ENCODE results near the gene GLRX5. TPM values are rescaled to one million over a fixed set of nuclear protein-coding genes. Genes with fewer than 3 reads are reported as not detected.

Gene GLRX5
- total RNA-seq, 1 experiment from 2014 or later, result 72.8 TPM

GRCh38 chr14:95503365-95504134, 31.3 kb upstream of the GLRX5 start:
- Mint-ChIP-seq H3K27ac (no peak overlapping the region), H3K9me3 (no peaks in the 10 kb centered on the region), H3K36me3 (no peaks in the 10 kb centered on the region), H3K4me1 (no peaks in the 10 kb centered on the region), H3K4me3 (no peak overlapping the region), H3K27me3 (ENCODE audit: low read depth) (no peaks in the 10 kb centered on the region; the same call in 1 of the 2 replicates)
- CTCF ChIA-PET, result interaction anchor here (1.1 kb wide), 1 partner anchor 142 kb away, joined by 3 read pairs; no protein-coding TSS in a partner anchor
- ATAC-seq (no peak), DNase-seq (ENCODE audit: low spot score) (no peak)
- POLR2A ChIA-PET, result no interaction called here
- no peak for TF ChIP-seq ZNF232 (CRISPR knock-in tag; IDR thresholded peaks at IDR 0.05)
- no peak for TF ChIP-seq CDX4 (CRISPR knock-in tag; IDR thresholded peaks at IDR 0.05; ENCODE audit: borderline replicate concordance)
- TF ChIP-seq RORB (CRISPR knock-in tag; IDR thresholded peaks at IDR 0.05), result no peak
- TF ChIP-seq NFE2L1 (CRISPR knock-in tag; IDR thresholded peaks at IDR 0.05), result no peak

GRCh38 chr14:95504135-95505029, 30.5 kb upstream of the GLRX5 start:
- no peak for DNase-seq (ENCODE audit: low spot score)
- Mint-ChIP-seq H3K9me3 (no peaks in the 10 kb centered on the region), H3K27me3 (ENCODE audit: low read depth) (no peaks in the 10 kb centered on the region; the same call in 1 of the 2 replicates), H3K4me3 (no peak overlapping the region), H3K36me3 (no peaks in the 10 kb centered on the region), H3K27ac (no peak overlapping the region), H3K4me1 (no peaks in the 10 kb centered on the region)
- ChIA-PET POLR2A (no interaction called here), CTCF (interaction anchor here (1.1 kb wide), 1 partner anchor 143 kb away, joined by 3 read pairs; no protein-coding TSS in a partner anchor)
- ATAC-seq, result no peak
- TF ChIP-seq TEAD1 (CRISPR knock-in tag; IDR thresholded peaks at IDR 0.05) (no peak), ZSCAN18 (CRISPR knock-in tag; IDR thresholded peaks at IDR 0.05) (no peak), ERG (CRISPR knock-in tag; IDR thresholded peaks at IDR 0.05) (no peak), SP1 (CRISPR knock-in tag; conservative IDR thresholded peaks at IDR 0.05) (no peak), RORB (CRISPR knock-in tag; IDR thresholded peaks at IDR 0.05) (no peak), ZNF512 (CRISPR knock-in tag; IDR thresholded peaks at IDR 0.05; ENCODE audit: borderline replicate concordance) (no peak), NFYB (CRISPR knock-in tag; conservative IDR thresholded peaks at IDR 0.05; ENCODE audit: low read depth) (no peak), PRDM15 (CRISPR knock-in tag; IDR thresholded peaks at IDR 0.05) (no peak), GABPB1 (CRISPR knock-in tag; IDR thresholded peaks at IDR 0.05) (no peak), SMAD4 (CRISPR knock-in tag; IDR thresholded peaks at IDR 0.05) (no peak)

All from WTC11 (cell line).